ENCODE results near the gene PLA2G2E. TPM values are rescaled to one million over a fixed set of nuclear protein-coding genes. Genes with fewer than 3 reads are reported as not detected.

Gene PLA2G2E
- total RNA-seq, 4 donors from 2014 or later, result 2.1 TPM; not detected in 3

DNA sequence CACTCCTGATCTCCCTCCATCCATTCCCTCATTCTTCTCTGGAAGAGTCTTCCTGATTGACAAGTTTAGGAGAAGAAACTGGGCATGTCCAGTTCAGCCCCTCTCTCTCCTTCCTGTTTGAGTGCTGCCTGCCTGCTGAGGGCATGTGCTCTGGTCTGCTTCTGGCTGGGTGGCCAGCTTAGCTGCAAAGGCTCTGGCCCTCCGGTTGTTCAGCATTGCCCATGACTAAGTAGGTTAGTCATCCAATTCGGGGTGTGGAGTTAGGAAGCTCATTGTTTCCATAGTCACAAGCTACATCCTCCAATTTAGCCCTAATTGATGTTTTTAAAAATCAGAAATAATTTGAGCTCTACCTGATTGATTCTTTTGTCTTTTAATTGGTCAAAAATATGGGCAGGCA, 25.6 kb upstream of the PLA2G2E start:
- Histone ChIP-seq H3K27ac (no peak overlapping the region), H3K4me1 (peaks cover 4% of the 10 kb centered on the region), H3K27me3 (no peaks in the 10 kb centered on the region), H3K9me3 (no peaks in the 10 kb centered on the region), H3K4me3 (no peak overlapping the region), H3K36me3 (no peaks in the 10 kb centered on the region)
- WGBS, result 31% methylated on average over 2 of the region's 2 CpGs
- no peak for DNase-seq (ENCODE audit: low spot score in 2 of 2)
- TF ChIP-seq, protein P1, sequence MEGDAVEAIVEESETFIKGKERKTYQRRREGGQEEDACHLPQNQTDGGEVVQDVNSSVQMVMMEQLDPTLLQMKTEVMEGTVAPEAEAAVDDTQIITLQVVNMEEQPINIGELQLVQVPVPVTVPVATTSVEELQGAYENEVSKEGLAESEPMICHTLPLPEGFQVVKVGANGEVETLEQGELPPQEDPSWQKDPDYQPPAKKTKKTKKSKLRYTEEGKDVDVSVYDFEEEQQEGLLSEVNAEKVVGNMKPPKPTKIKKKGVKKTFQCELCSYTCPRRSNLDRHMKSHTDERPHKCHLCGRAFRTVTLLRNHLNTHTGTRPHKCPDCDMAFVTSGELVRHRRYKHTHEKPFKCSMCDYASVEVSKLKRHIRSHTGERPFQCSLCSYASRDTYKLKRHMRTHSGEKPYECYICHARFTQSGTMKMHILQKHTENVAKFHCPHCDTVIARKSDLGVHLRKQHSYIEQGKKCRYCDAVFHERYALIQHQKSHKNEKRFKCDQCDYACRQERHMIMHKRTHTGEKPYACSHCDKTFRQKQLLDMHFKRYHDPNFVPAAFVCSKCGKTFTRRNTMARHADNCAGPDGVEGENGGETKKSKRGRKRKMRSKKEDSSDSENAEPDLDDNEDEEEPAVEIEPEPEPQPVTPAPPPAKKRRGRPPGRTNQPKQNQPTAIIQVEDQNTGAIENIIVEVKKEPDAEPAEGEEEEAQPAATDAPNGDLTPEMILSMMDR (IDR thresholded peaks at IDR 0.05), result no peak
- TF ChIP-seq POLR2A (IDR thresholded peaks at IDR 0.05), result no peak
- TF ChIP-seq EP300 (IDR thresholded peaks at IDR 0.05), result no peak
- TF ChIP-seq POLR2AphosphoS5 (IDR thresholded peaks at IDR 0.05), result no peak

DNA sequence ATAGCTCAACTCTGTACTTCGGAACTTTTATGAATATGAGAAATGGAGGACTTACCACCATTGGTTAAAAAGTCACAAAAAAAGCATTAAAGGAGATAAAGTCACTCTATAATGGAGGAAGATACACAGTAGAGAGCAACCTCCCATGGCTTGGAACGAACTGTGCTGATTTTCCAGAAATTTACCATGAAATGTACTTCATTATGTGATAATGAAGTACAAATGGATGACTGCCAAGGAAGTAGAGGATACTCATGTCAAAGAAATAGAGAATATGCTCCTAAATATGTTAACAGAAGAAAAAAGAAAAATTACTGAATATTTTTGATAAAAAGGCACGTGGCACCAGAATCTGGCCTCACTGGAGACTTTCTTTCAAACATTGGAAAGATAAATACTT, 23.6 kb upstream of the PLA2G2E start:
- 76% methylated on average over 3 of the region's 3 CpGs for WGBS
- Histone ChIP-seq H3K27ac (no peak overlapping the region), H3K9me3 (no peaks in the 10 kb centered on the region), H3K4me1 (peaks cover 4% of the 10 kb centered on the region), H3K27me3 (no peaks in the 10 kb centered on the region), H3K36me3 (no peaks in the 10 kb centered on the region), H3K4me3 (no peak overlapping the region)
- no peak for TF ChIP-seq POLR2A (IDR thresholded peaks at IDR 0.05)
- no peak for TF ChIP-seq EP300 (IDR thresholded peaks at IDR 0.05)
- no peak for TF ChIP-seq POLR2AphosphoS5 (IDR thresholded peaks at IDR 0.05)
- TF ChIP-seq, protein P1 (IDR thresholded peaks at IDR 0.05), result no peak
- no peak for DNase-seq (ENCODE audit: low spot score in 2 of 2)

DNA sequence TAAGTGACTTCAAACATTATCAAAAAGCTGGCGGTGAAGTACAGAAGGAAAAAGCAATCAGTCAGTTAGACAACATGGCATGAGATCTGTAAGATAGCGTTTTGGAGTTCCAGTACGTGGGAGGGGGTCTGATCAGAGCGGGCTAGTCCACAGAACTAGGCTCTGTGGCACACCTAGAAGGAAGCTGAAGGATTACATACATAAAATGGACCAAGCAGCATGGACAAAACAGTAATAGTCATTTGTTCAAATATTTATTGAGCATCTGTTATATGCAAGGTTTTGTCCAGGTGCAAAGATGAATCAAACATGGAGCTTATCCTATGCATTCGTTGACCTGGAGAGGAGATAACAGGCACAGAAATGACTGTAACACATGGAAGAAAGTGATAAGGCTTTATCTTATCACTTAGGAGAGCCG, 22.9 kb upstream of the PLA2G2E start:
- no peak for DNase-seq (ENCODE audit: low spot score in 2 of 2)
- Histone ChIP-seq H3K9me3 (no peaks in the 10 kb centered on the region), H3K27ac (no peak overlapping the region), H3K4me3 (no peak overlapping the region), H3K36me3 (no peaks in the 10 kb centered on the region), H3K27me3 (no peaks in the 10 kb centered on the region), H3K4me1 (peaks cover 4% of the 10 kb centered on the region)
- 61% methylated on average over 6 of the region's 6 CpGs for WGBS
- TF ChIP-seq, protein P1 (IDR thresholded peaks at IDR 0.05), result no peak
- TF ChIP-seq EP300 (IDR thresholded peaks at IDR 0.05), result no peak
- TF ChIP-seq POLR2A (IDR thresholded peaks at IDR 0.05), result no peak
- TF ChIP-seq POLR2AphosphoS5 (IDR thresholded peaks at IDR 0.05), result no peak

DNA sequence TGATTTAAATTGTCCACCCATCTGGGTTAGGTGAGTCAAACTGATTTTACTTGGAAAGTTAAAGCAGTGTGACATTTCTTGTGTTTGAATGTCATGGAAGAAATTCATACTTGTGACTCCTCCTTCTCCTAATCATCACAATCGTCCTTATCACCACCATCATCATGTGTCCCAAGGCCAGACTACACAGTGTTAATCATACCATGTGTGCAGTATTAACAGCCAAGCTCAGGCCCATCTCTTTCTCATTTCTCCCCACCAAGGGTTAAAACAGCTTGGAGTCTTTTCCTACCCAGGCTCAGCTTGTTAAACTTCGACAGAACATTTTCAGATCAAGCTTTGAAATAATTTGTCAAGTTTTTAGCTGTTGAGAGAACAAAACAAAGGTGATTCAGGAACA, 22.5 kb upstream of the PLA2G2E start:
- H3K4me1 ChIP-seq, result peaks cover 4% of the 10 kb centered on the region
- H3K4me3 ChIP-seq, result no peak overlapping the region
- no peak overlapping the region for H3K27ac ChIP-seq
- H3K9me3 ChIP-seq, result no peaks in the 10 kb centered on the region
- H3K27me3 ChIP-seq, result no peaks in the 10 kb centered on the region
- TF ChIP-seq EP300 (IDR thresholded peaks at IDR 0.05) (no peak), POLR2AphosphoS5 (IDR thresholded peaks at IDR 0.05) (no peak), POLR2A (IDR thresholded peaks at IDR 0.05) (no peak)
- TF ChIP-seq, protein P1 (IDR thresholded peaks at IDR 0.05), result no peak
- 14% methylated on average over 2 of the region's 2 CpGs for WGBS
- H3K36me3 ChIP-seq, result no peaks in the 10 kb centered on the region
- no peak for DNase-seq (ENCODE audit: low spot score in 2 of 2)

DNA sequence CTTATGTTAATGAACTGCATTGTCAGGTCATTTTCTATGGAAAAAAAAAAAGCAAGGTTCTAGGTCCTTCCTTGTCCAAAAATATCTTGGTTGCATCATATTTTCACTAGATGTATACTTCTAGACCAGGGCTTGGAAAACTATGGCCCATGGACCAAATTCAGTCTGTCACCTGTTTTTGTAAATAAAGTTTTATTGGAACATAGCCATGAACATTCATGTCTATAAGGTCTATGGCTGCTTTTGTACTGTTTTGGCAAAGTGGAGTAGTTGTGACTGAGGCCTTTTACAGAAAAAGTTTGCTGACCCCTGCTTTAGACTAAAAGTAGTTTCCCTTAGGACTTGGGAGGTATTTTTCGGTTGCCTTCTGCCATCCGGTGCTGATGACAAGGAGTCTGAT, 19.2 kb upstream of the PLA2G2E start:
- H3K36me3 ChIP-seq, result no peaks in the 10 kb centered on the region
- no peaks in the 10 kb centered on the region for H3K27me3 ChIP-seq
- 89% methylated on average over 2 of the region's 2 CpGs for WGBS
- no peak overlapping the region for H3K27ac ChIP-seq
- H3K4me3 ChIP-seq, result no peak overlapping the region
- TF ChIP-seq EP300 (IDR thresholded peaks at IDR 0.05) (no peak), POLR2AphosphoS5 (IDR thresholded peaks at IDR 0.05) (no peak), POLR2A (IDR thresholded peaks at IDR 0.05) (no peak)
- TF ChIP-seq, protein P1 (IDR thresholded peaks at IDR 0.05), result no peak
- no peak for DNase-seq (ENCODE audit: low spot score in 2 of 2)
- H3K9me3 ChIP-seq, result no peaks in the 10 kb centered on the region
- no peaks in the 10 kb centered on the region for H3K4me1 ChIP-seq

All from suprapubic skin (tissue), 4 donors.